ENCODE results near the gene TNNC1. TPM values are rescaled to one million over a fixed set of nuclear protein-coding genes. Genes with fewer than 3 reads are reported as not detected.

TNNC1 gene
- total RNA-seq, 1 experiment from 2014 or later, result 5.6 TPM

DNA sequence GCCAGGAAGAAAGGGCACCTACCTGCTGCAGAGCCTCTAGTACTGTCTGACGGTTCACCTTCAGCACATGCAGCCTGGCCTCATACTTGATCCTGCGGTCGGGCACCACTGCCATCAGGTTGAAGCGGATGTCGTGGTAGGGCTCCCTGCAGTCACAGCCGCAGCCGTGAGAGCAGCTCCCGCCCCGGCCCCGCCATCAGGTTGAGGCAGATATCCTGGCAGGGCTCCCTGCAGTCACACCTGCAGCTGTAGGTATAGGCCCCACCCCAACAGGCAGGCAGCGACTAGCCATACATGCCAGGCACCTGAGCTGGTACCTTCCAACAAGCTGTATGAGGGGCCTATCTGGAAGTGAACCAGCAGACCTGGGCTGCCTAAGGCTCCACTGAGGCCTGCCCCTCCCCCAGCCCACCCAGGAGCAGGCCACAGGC lies 47.6 kb downstream of the TNNC1 start:
- H3K4me1 Mint-ChIP-seq, result peaks cover 12 to 13% of the 10 kb centered on the region in 2 experiments
- Histone ChIP-seq H3T11ph (ENCODE audit: low read length) (no peak overlapping the region), H3K4me1 (ENCODE audit: insufficient read depth, low read length) (no peaks in the 10 kb centered on the region), H2BK5ac (ENCODE audit: insufficient read length, low read length) (no peak overlapping the region), H2BK12ac (ENCODE audit: insufficient read length, low read depth, low read length) (no peak overlapping the region), H3K27ac (ENCODE audit: insufficient read length, low read depth, low read length) (no peak overlapping the region), H3K79me2 (ENCODE audit: insufficient read depth, low read length) (peaks cover 3% of the 10 kb centered on the region; the same call in 1 of the 2 replicates), H2AK5ac (ENCODE audit: insufficient read length, low read length) (no peak overlapping the region), H3K14ac (ENCODE audit: insufficient read depth, low read length) (no peak overlapping the region), H4K8ac (replicated peaks; ENCODE audit: insufficient read length, low read depth, low read length) (no peak overlapping the region), H4K5ac (ENCODE audit: insufficient read length, low read depth, low read length) (no peak overlapping the region), H3K56ac (ENCODE audit: insufficient read length, low read depth, low read length) (no peak overlapping the region), H3K27me3 (ENCODE audit: insufficient read depth, low read length) (no peaks in the 10 kb centered on the region), H3K79me1 (ENCODE audit: insufficient read depth, low read depth, low read length, poor library complexity, severe bottlenecking) (peaks cover 4% of the 10 kb centered on the region), H4K20me1 (ENCODE audit: control insufficient read depth, insufficient read depth, insufficient read length) (no peaks in the 10 kb centered on the region), H3K4me2 (ENCODE audit: insufficient read depth, insufficient read length, low read length) (no peak overlapping the region), H3K23me2 (ENCODE audit: insufficient read length, low read depth, low read length, poor library complexity, severe bottlenecking) (peaks cover 14% of the 10 kb centered on the region), H3K4ac (ENCODE audit: low read depth, low read length) (no peak overlapping the region), H2BK120ac (ENCODE audit: low read depth, low read length, poor library complexity, severe bottlenecking) (no peak overlapping the region), H3K9me3 (ENCODE audit: control insufficient read depth, low read depth, low read length) (no peaks in the 10 kb centered on the region), H4K91ac (ENCODE audit: insufficient read length, low read depth, low read length) (no peak overlapping the region), H3K18ac (ENCODE audit: insufficient read length, low read depth, low read length) (no peak overlapping the region), H3K23ac (ENCODE audit: insufficient read length, low read depth, low read length) (no peak overlapping the region), H2BK20ac (ENCODE audit: low read depth, low read length, poor library complexity, severe bottlenecking) (no peak overlapping the region), H3K9ac (ENCODE audit: extremely low read depth, insufficient read length, low read length) (no peak overlapping the region), H2BK15ac (ENCODE audit: low read depth, low read length) (no peak overlapping the region), H2AFZ (ENCODE audit: low read length) (no peak overlapping the region)
- peaks cover 36 to 70% (median 68%) of the 10 kb centered on the region in 3 experiments for H3K36me3 Mint-ChIP-seq (ENCODE audit: insufficient read depth in 1 of 3, low read depth in 3 of 3)
- H3K4me3 Mint-ChIP-seq, result no peak overlapping the region
- TF ChIP-seq, protein P1, sequence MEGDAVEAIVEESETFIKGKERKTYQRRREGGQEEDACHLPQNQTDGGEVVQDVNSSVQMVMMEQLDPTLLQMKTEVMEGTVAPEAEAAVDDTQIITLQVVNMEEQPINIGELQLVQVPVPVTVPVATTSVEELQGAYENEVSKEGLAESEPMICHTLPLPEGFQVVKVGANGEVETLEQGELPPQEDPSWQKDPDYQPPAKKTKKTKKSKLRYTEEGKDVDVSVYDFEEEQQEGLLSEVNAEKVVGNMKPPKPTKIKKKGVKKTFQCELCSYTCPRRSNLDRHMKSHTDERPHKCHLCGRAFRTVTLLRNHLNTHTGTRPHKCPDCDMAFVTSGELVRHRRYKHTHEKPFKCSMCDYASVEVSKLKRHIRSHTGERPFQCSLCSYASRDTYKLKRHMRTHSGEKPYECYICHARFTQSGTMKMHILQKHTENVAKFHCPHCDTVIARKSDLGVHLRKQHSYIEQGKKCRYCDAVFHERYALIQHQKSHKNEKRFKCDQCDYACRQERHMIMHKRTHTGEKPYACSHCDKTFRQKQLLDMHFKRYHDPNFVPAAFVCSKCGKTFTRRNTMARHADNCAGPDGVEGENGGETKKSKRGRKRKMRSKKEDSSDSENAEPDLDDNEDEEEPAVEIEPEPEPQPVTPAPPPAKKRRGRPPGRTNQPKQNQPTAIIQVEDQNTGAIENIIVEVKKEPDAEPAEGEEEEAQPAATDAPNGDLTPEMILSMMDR (conservative IDR thresholded peaks at IDR 0.05), result no peak
- no peak overlapping the region for H3K27ac Mint-ChIP-seq
- H3K27me3 Mint-ChIP-seq (ENCODE audit: low read depth), result no peaks in the 10 kb centered on the region
- no peak for DNase-seq
- no CpG with 5 or more reads among the region's 11 CpGs for WGBS (ENCODE audit: extremely low coverage, insufficient read length, low lambda C conversion rate)
- H3K9me3 Mint-ChIP-seq, result no peaks in the 10 kb centered on the region; a peak in 1 of 5 replicates
